Ishikawa (cell line): Measurements from ENCODE around the gene SLC29A2.

Experiments
- FOXM1 ChIP-seq: IDR thresholded peaks from 2 replicates; pipeline ENCODE4 v1.6.1; 2012; ENCODE audit warnings: low read depth, borderline replicate concordance
- TEAD4 ChIP-seq: IDR thresholded peaks from 2 replicates; pipeline ENCODE4 v1.6.1; 2012
- USF1 ChIP-seq: IDR thresholded peaks from 2 replicates; pipeline ENCODE4 v1.6.1; 2012

- TF ChIP-seq TEAD4 (no peak), USF1 (no peak), FOXM1 (no peak)
These were observed 8.4 kb downstream of the SLC29A2 start for GRCh38 chr11:66363187-66363601.
